Measurements from ENCODE around the gene MYT1.

- TF ChIP-seq, protein P1, sequence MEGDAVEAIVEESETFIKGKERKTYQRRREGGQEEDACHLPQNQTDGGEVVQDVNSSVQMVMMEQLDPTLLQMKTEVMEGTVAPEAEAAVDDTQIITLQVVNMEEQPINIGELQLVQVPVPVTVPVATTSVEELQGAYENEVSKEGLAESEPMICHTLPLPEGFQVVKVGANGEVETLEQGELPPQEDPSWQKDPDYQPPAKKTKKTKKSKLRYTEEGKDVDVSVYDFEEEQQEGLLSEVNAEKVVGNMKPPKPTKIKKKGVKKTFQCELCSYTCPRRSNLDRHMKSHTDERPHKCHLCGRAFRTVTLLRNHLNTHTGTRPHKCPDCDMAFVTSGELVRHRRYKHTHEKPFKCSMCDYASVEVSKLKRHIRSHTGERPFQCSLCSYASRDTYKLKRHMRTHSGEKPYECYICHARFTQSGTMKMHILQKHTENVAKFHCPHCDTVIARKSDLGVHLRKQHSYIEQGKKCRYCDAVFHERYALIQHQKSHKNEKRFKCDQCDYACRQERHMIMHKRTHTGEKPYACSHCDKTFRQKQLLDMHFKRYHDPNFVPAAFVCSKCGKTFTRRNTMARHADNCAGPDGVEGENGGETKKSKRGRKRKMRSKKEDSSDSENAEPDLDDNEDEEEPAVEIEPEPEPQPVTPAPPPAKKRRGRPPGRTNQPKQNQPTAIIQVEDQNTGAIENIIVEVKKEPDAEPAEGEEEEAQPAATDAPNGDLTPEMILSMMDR (IDR thresholded peaks at IDR 0.05) = no peak
- TF ChIP-seq POLR2AphosphoS5 (IDR thresholded peaks at IDR 0.05; ENCODE audit: insufficient read depth in 1 of 2, low read depth in 1 of 2) (no peak), POLR2A (IDR thresholded peaks at IDR 0.05) (no peak)
Measured at GRCh38 chr20:64268174-64268573, 103.9 kb downstream of the MYT1 start.
